H1 (cell line): ENCODE measurements around the gene GALNT17. TPM values are rescaled to one million over a fixed set of nuclear protein-coding genes. Genes with fewer than 3 reads are reported as not detected.

Source experiments
- CTCF ChIA-PET: fragments of 300-600 bp; sonication (Branson Sonifier 250); formaldehyde crosslinking; loops from one replicate; lab custom pipeline; 2021; ENCODE audit not compliant: partially characterized antibody; lab: Charles Lee
- POLR2A ChIA-PET: fragments of 300-600 bp; sonication (Branson Sonifier 250); formaldehyde crosslinking; loops from one replicate; lab custom pipeline; 2021; ENCODE audit warnings: inconsistent platforms; ENCODE audit not compliant: partially characterized antibody; lab: Charles Lee
- DNase-seq, 2 experiments: peaks; one replicate each; pipeline versions ENCODE4 v3.0.0 to v3.0.0-alpha.2; 2010 to 2022; ENCODE audit warnings: low spot score in 2 of 2, low read depth in 1 of 2, mixed read lengths in 1 of 2
- FAIRE-seq: peaks from 2 replicates; lab custom pipeline; 2011; peaks lifted over from hg19 to GRCh38; lab: Jason Lieb, UNC
- H2AFZ ChIP-seq: 2 replicates; pipeline ENCODE4 v1.8.1; 2012; ENCODE audit warnings: low read length, inconsistent platforms
- H2AK5ac ChIP-seq: 2 replicates; pipeline ENCODE4 v1.6.1; 2013; ENCODE audit warnings: low read depth, low read length
- H2BK120ac ChIP-seq: replicated peaks from 2 replicates; pipeline ENCODE3; 2013; ENCODE audit warnings: low read depth, low read length, inconsistent platforms
- H2BK12ac ChIP-seq: 2 replicates; pipeline ENCODE4 v1.6.1; 2013; ENCODE audit warnings: low read depth, low read length
- H2BK15ac ChIP-seq: 2 replicates; pipeline ENCODE4 v1.6.1; 2013; ENCODE audit warnings: low read length
- H2BK20ac ChIP-seq: 2 replicates; pipeline ENCODE4 v1.6.1; 2013; ENCODE audit warnings: low read length
- H2BK5ac ChIP-seq: 2 replicates; pipeline ENCODE4 v1.6.1; 2013; ENCODE audit warnings: low read depth, low read length
- H3K14ac ChIP-seq: 2 replicates; pipeline ENCODE4 v1.6.1; 2013; ENCODE audit warnings: inconsistent platforms; ENCODE audit not compliant: insufficient read length
- H3K18ac ChIP-seq: 2 replicates; pipeline ENCODE4 v1.6.1; 2013; ENCODE audit warnings: low read length; ENCODE audit errors: extremely low read depth
- H3K23ac ChIP-seq: 2 replicates; pipeline ENCODE4 v1.6.1; 2013; ENCODE audit warnings: inconsistent platforms; ENCODE audit not compliant: insufficient read length
- H3K23me2 ChIP-seq: 2 replicates; pipeline ENCODE4 v1.6.1; 2013; ENCODE audit warnings: low read depth, low read length
- H3K27ac ChIP-seq: 2 replicates; pipeline ENCODE4 v1.6.1; 2011; ENCODE audit warnings: low read depth, low read length, inconsistent platforms
- H3K27me3 ChIP-seq, 4 experiments: replicated peaks in 1 of 4; 1 replicate in 1 of 4; 2 replicates in 3 of 4; pipeline versions ENCODE4 v1.6.1 to v1.8.1; 2011 to 2013; ENCODE audit warnings: low read length in 3 of 4, mild to moderate bottlenecking in 3 of 4, inconsistent platforms in 2 of 4, mixed read lengths in 2 of 4, moderate library complexity in 1 of 4; ENCODE audit not compliant: control insufficient read depth in 3 of 4, insufficient read depth in 3 of 4; ENCODE audit errors: extremely low read depth in 1 of 4
- H3K36me3 ChIP-seq, 4 experiments: 2 replicates each; pipeline versions ENCODE4 v1.6.1 to v1.8.1; 2011 to 2013; ENCODE audit warnings: mild to moderate bottlenecking in 4 of 4, low read length in 3 of 4, moderate library complexity in 2 of 4, control low read depth in 1 of 4, inconsistent platforms in 1 of 4; ENCODE audit not compliant: insufficient read depth in 4 of 4, control insufficient read depth in 2 of 4
- H3K4ac ChIP-seq: replicated peaks from 2 replicates; pipeline ENCODE3; 2013; ENCODE audit warnings: low read length, low read depth, mixed read lengths, inconsistent platforms; ENCODE audit not compliant: insufficient read length
- H3K4me1 ChIP-seq, 4 experiments: replicated peaks in 1 of 4; 1 replicate in 1 of 4; 2 replicates in 3 of 4; pipeline versions ENCODE4 v1.6.1 to v1.8.1; 2011 to 2013; ENCODE audit warnings: low read length in 3 of 4, inconsistent platforms in 2 of 4, mixed read lengths in 1 of 4; ENCODE audit not compliant: insufficient read depth in 4 of 4, control insufficient read depth in 3 of 4
- H3K4me2 ChIP-seq, 2 experiments: 2 replicates each; pipeline versions ENCODE4 v1.6.1 to v1.8.1; 2011 to 2013; ENCODE audit warnings: low read depth in 2 of 2, low read length in 2 of 2, control low read depth in 1 of 2, inconsistent platforms in 1 of 2, mild to moderate bottlenecking in 1 of 2; ENCODE audit not compliant: insufficient read depth in 1 of 2
- H3K4me3 ChIP-seq, 4 experiments: fragments of 200-600, 300-600 bp in 1 of 4; sonication (generic), shearing (Covaris generic), sonication (Bioruptor Twin) in 1 of 4; 2 replicates each; pipeline versions ENCODE4 v1.5.1 to v1.8.1; 2011 to 2016; ENCODE audit warnings: low read length in 4 of 4, low read depth in 3 of 4, control low read depth in 2 of 4, inconsistent platforms in 2 of 4, mild to moderate bottlenecking in 2 of 4, mixed read lengths in 1 of 4, moderate library complexity in 1 of 4; ENCODE audit not compliant: insufficient read depth in 2 of 4; ENCODE audit errors: extremely low read depth in 1 of 4
- H3K56ac ChIP-seq: replicated peaks from 2 replicates; pipeline ENCODE3; 2013; ENCODE audit warnings: low read depth, mild to moderate bottlenecking, mixed read lengths, low read length, inconsistent platforms; ENCODE audit not compliant: insufficient read length
- H3K79me1 ChIP-seq: 2 replicates; pipeline ENCODE4 v1.6.1; 2013; ENCODE audit warnings: low read depth, low read length, control low read depth
- H3K79me2 ChIP-seq, 2 experiments: 2 replicates each; pipeline versions ENCODE4 v1.6.1 to v1.8.1; 2012 to 2013; ENCODE audit warnings: low read length in 2 of 2, mild to moderate bottlenecking in 2 of 2, inconsistent platforms in 1 of 2; ENCODE audit not compliant: insufficient read depth in 2 of 2, control insufficient read depth in 1 of 2
- H3K9ac ChIP-seq, 4 experiments: replicated peaks in 1 of 4; 1 replicate in 1 of 4; 2 replicates in 3 of 4; pipeline versions ENCODE4 v1.6.1 to v1.8.1; 2011 to 2013; ENCODE audit warnings: low read depth in 3 of 4, low read length in 3 of 4, control low read depth in 2 of 4, mild to moderate bottlenecking in 2 of 4, moderate library complexity in 2 of 4, inconsistent platforms in 1 of 4; ENCODE audit errors: extremely low read depth in 1 of 4
- H3K9me3 ChIP-seq, 2 experiments: 2 replicates each; pipeline versions ENCODE4 v1.6.1 to v1.8.1; 2012 to 2013; ENCODE audit warnings: mild to moderate bottlenecking in 2 of 2, moderate library complexity in 2 of 2, control low read depth in 1 of 2, inconsistent platforms in 1 of 2, low read depth in 1 of 2, low read length in 1 of 2, mixed read lengths in 1 of 2; ENCODE audit not compliant: insufficient read depth in 2 of 2
- H4K20me1 ChIP-seq, 2 experiments: replicated peaks in 1 of 2; 2 replicates each; pipeline versions ENCODE3 to v1.8.1; 2011 to 2013; ENCODE audit warnings: inconsistent platforms in 2 of 2, low read length in 2 of 2, mild to moderate bottlenecking in 1 of 2; ENCODE audit not compliant: insufficient read depth in 2 of 2, control insufficient read depth in 1 of 2
- H4K5ac ChIP-seq: 2 replicates; pipeline ENCODE4 v1.6.1; 2013; ENCODE audit warnings: low read length, low read depth, mixed read lengths, inconsistent platforms; ENCODE audit not compliant: insufficient read length
- H4K8ac ChIP-seq: 2 replicates; pipeline ENCODE4 v1.8.0; 2013; ENCODE audit warnings: mild to moderate bottlenecking, moderate library complexity, low read length, inconsistent platforms; ENCODE audit not compliant: insufficient read depth; ENCODE audit errors: extremely low read depth
- H4K91ac ChIP-seq: replicated peaks from 2 replicates; pipeline ENCODE3; 2013; ENCODE audit warnings: low read length, mixed read lengths, inconsistent platforms; ENCODE audit not compliant: insufficient read length
- USF2 ChIP-seq: IDR thresholded peaks from 2 replicates; pipeline ENCODE4 v1.6.1; 2011; ENCODE audit warnings: low read length, improper control_type of control experiment
- YY1 ChIP-seq: IDR thresholded peaks from 2 replicates; pipeline ENCODE4 v1.6.1; 2011; ENCODE audit warnings: low read depth, mild to moderate bottlenecking, low read length
- WGBS, 2 experiments: shearing (Covaris generic) in 1 of 2; methylation state at CpG; one replicate each; pipeline versions ENCODE4 v1.1.6 to v1.1.7; 2013 to 2015; ENCODE audit warnings: low lambda C conversion rate in 2 of 2, mixed read lengths in 2 of 2, inconsistent platforms in 1 of 2, low coverage in 1 of 2, missing lambda C conversion rate in 1 of 2; ENCODE audit not compliant: insufficient replicate concordance in 2 of 2, insufficient coverage in 1 of 2, insufficient read length in 1 of 2; ENCODE audit errors: extremely low coverage in 1 of 2, missing lambda C conversion rate in 1 of 2; 5-methylcytosine and 5-hydroxymethylcytosine counted together
- polyA plus RNA-seq, 7 experiments: library from polyadenylated mRNA; depleted of rRNA in 3 of 7; stranded (reverse) in 5 of 7; unstranded in 2 of 7; fragments of >200 nt in 5 of 7; fragments of 200-250 nt in 2 of 7; gene quantifications; 1 replicate in 5 of 7; 2 replicates in 1 of 7; 4 replicates in 1 of 7; pipeline versions ENCODE4 v1.2.1 to v1.2.3, GENCODE V29; 2011 to 2013; ENCODE audit warnings: missing spikeins in 2 of 7, mixed read lengths in 2 of 7
- total RNA-seq: library from RNA; stranded (reverse); fragmentation: NEBNext Ultra II Directional; extraction: Animal tissue kit (Norgen Biotek cat#: 25700); gene quantifications from 2 replicates; pipeline ENCODE4 v1.2.1, GENCODE V29; 2021

Gene GALNT17
- total and polyA plus RNA-seq, 2 of the 8 experiments (the other 6 are each of a cell fraction or from before 2014, with no cell fraction given), result 37.7 to 47.0 TPM

DNA sequence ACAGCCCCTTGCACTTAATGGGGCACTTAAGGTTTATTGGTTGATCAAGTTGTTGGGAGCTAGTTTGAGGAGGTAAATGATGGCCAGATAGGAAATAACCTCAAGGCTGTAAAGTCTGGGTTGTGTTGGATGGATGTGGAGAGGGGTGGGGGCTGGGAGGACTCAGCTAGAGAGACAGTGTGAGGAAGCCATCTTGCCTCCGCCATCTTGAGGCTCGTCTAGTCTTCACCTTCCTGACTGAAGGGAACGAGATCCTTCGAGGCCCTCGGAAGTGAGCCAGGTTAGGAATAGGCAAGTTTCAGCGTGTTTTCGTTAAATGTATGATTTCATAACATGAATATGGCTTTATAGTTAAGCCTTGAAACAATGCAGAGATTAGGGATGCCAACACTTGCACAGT, 5.5 kb downstream of the GALNT17 start:
- Histone ChIP-seq H4K91ac (no peak overlapping the region), H2BK12ac (no peak overlapping the region), H3K27ac (no peak overlapping the region), H3K27me3 (no peaks in the 10 kb centered on the region), H2BK120ac (no peak overlapping the region), H3K23me2 (peaks cover 14% of the 10 kb centered on the region), H3K79me2 (peaks cover 37 to 95% of the 10 kb centered on the region in 2 experiments), H3K56ac (no peak overlapping the region), H3K4me3 (no peak overlapping the region), H3K9ac (no peak overlapping the region), H2BK20ac (no peak overlapping the region), H2AK5ac (no peak overlapping the region), H2AFZ (no peak overlapping the region), H3K79me1 (peaks cover 21% of the 10 kb centered on the region), H4K5ac (no peak overlapping the region), H4K20me1 (peaks cover 16 to 21% of the 10 kb centered on the region in 2 experiments), H3K18ac (no peak overlapping the region), H2BK15ac (no peak overlapping the region), H2BK5ac (no peak overlapping the region), H3K14ac (no peak overlapping the region), H3K36me3 (peaks cover 0 to 17% (median 4%) of the 10 kb centered on the region in 4 experiments; a peak in 4 of 8 replicates), H3K9me3 (no peaks in the 10 kb centered on the region), H4K8ac (peak overlapping the region; percentile 31; the same call in 1 of the 2 replicates), H3K4ac (no peak overlapping the region), H3K23ac (no peak overlapping the region), H3K4me1 (peaks cover 6 to 13% (median 8%) of the 10 kb centered on the region in 4 experiments; a peak in 6 of 7 replicates), H3K4me2 (no peak overlapping the region)
- DNase-seq (no peak), FAIRE-seq (no peak)
- POLR2A ChIA-PET, result interaction anchor here (0.9 kb wide), 1 partner anchor 302 kb away, joined by 3 read pairs; no protein-coding TSS in a partner anchor
- WGBS, 2 experiments, result 95% methylated on average over 7 of the region's 7 CpGs; no CpG with 5 or more reads in 1 of the 2 experiments
- TF ChIP-seq USF2, result no peak
- peak; percentile 61; the same call in 1 of the 2 replicates for TF ChIP-seq YY1
- CTCF ChIA-PET, result no interaction called here
